Ectodermal cell (in vitro differentiated cells): ENCODE measurements around the gene KCNJ1. TPM values are rescaled to one million over a fixed set of nuclear protein-coding genes. Genes with fewer than 3 reads are reported as not detected.

Experiments
- H3K27ac ChIP-seq: 2 replicates; pipeline ENCODE4 v1.7.0; 2013; ENCODE audit warnings: mild to moderate bottlenecking, low read depth, low read length; ENCODE audit not compliant: insufficient read depth, poor library complexity, severe bottlenecking
- H3K27me3 ChIP-seq: 2 replicates; pipeline ENCODE4 v1.7.0; 2013; ENCODE audit warnings: mild to moderate bottlenecking, low read length; ENCODE audit not compliant: insufficient read depth, control insufficient read depth, poor library complexity, severe bottlenecking
- H3K36me3 ChIP-seq: one replicate; pipeline ENCODE4 v1.7.0; 2013; ENCODE audit warnings: low read length; ENCODE audit not compliant: control insufficient read depth, insufficient read depth
- H3K4me1 ChIP-seq: one replicate; pipeline ENCODE4 v1.7.0; 2013; ENCODE audit warnings: low read length; ENCODE audit not compliant: control insufficient read depth, insufficient read depth
- H3K4me3 ChIP-seq: 2 replicates; pipeline ENCODE4 v1.7.0; 2013; ENCODE audit warnings: low read depth, low read length, control low read depth; ENCODE audit not compliant: insufficient read depth
- H3K9me3 ChIP-seq: 2 replicates; pipeline ENCODE4 v1.7.0; 2013; ENCODE audit warnings: mild to moderate bottlenecking, low read length, moderate library complexity; ENCODE audit not compliant: control insufficient read depth
- WGBS, 2 experiments: methylation state at CpG; one replicate each; pipeline ENCODE4 v1.1.7; 2013; ENCODE audit warnings: missing lambda C conversion rate in 2 of 2; 5-methylcytosine and 5-hydroxymethylcytosine counted together
- polyA plus RNA-seq, 4 experiments: library from polyadenylated mRNA; stranded (reverse); fragments of 50-300 nt; gene quantifications; one replicate each; pipeline ENCODE4 v1.2.3, GENCODE V29; 2013

Gene KCNJ1
- polyA plus RNA-seq (2013, experiment 1 of 4), result not detected
- 0.23 TPM for polyA plus RNA-seq (2013, experiment 2 of 4)
- not detected for polyA plus RNA-seq (2013, experiment 3 of 4)
- polyA plus RNA-seq (2013, experiment 4 of 4), result 0.28 TPM

DNA sequence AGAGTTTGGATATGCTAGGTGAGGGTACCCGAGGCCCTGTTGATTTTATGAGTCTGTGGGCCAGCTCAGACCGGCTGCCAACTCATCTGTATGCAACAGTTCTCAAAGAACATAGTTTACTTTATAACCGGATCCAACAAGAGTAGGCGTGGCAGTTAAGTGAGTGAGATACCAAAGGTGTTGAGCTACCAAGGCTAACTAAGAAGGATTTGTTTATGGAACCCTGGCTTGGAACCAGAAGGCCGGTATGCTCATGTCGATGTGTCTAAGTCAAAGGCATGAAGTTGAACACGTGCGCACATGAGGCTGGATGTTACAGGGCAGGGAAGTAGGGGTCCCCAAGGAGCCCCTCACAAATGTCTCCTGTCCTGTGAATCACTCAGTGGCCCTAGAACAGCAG is at the start of gene KCNJ1:
KCNJ1 (minus strand) TSS at position 20 of the 400 bp plus-strand sequence. CDS start 27,053 bp downstream, outside the sequence.
- H3K36me3 ChIP-seq, result no peaks in the 10 kb centered on the region
- no peak within 1 kb of the TSS for H3K27ac ChIP-seq
- WGBS, 2 experiments, result 94 to 95% methylated on average over 8 of the region's 8 CpGs
- H3K4me3 ChIP-seq, result no peak within 1 kb of the TSS
- H3K4me1 ChIP-seq, result peaks cover 20% of the 10 kb centered on the region
- H3K27me3 ChIP-seq, result no peaks in the 10 kb centered on the region
- H3K9me3 ChIP-seq, result no peaks in the 10 kb centered on the region

DNA sequence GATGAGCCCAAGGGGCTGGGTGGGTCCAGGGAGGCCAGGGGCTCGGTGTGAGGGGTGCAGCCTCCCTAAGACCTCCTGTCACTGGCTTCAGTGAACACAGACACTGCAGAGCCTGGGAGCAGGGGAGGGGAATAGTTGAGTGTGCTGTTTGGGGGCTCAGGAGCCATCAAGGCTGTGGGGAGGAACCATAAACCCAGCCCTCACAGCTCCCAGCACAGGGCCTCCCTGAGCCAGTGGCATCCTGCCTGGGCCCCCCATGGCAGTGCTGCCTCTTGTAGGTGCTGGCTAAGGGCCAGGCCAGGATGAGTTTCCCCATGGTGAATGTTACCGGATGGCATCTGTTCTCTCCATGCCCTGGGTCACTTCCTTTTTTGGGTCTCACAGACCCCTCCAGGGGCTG is 49.6 kb upstream of the KCNJ1 start:
- H3K27me3 ChIP-seq, result no peaks in the 10 kb centered on the region
- H3K4me1 ChIP-seq, result peaks cover 5% of the 10 kb centered on the region
- no peaks in the 10 kb centered on the region for H3K36me3 ChIP-seq
- H3K9me3 ChIP-seq, result no peaks in the 10 kb centered on the region
- H3K27ac ChIP-seq, result no peak overlapping the region
- no peak overlapping the region for H3K4me3 ChIP-seq
- 93 to 95% methylated on average over 2 of the region's 2 CpGs for WGBS, 2 experiments

DNA sequence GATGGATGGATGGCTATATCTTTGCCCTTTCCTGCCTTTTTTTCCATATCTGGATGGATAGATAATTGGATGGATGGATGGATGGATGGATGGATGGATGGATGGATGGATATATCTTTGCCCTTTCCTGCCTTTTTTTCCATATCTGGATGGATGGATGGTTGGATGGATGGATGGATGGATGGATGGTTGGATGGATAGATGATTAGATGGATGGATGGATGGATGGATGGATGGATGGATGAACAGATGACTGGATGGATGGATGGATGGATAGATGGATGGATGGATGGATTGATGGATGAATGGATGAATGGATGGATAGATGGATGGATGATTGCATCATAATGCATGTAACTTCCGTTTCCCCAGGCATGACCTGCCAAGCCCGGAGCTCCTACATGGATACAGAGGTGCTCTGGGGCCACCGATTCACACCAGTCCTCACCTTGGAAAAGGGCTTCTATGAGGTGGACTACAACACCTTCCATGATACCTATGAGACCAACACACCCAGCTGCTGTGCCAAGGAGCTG is 49.0 kb upstream of the KCNJ1 start:
- no peaks in the 10 kb centered on the region for H3K9me3 ChIP-seq
- H3K4me1 ChIP-seq, result peaks cover 5% of the 10 kb centered on the region
- H3K27me3 ChIP-seq, result no peaks in the 10 kb centered on the region
- no peak overlapping the region for H3K4me3 ChIP-seq
- no peak overlapping the region for H3K27ac ChIP-seq
- 58 to 63% methylated on average over 3 of the region's 3 CpGs for WGBS, 2 experiments
- no peaks in the 10 kb centered on the region for H3K36me3 ChIP-seq

DNA sequence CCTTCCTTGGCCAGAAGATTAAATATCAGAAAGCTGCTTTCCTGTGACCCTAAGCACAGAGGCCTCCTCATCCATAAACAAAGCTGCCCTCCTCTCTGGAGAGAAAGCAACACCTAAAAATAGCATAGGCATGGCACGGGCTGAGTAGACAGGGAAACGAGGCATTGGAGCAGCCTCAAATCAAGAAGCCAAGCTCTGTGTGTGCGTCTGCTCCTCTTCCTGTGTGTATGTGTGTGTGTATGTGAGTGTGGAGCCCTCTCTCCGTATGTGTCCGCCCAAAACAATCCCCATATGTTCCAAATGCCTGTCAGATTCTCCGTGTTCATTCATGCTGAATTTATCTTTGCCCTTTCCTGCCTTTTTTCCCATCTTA is 48.0 kb upstream of the KCNJ1 start:
- H3K27ac ChIP-seq, result no peak overlapping the region
- no peaks in the 10 kb centered on the region for H3K27me3 ChIP-seq
- whole genome bisulfite sequencing, 2 experiments, result 85 to 92% methylated on average over 6 of the region's 6 CpGs
- H3K9me3 ChIP-seq, result no peaks in the 10 kb centered on the region
- no peaks in the 10 kb centered on the region for H3K36me3 ChIP-seq
- no peak overlapping the region for H3K4me3 ChIP-seq
- H3K4me1 ChIP-seq, result peaks cover 5% of the 10 kb centered on the region

DNA sequence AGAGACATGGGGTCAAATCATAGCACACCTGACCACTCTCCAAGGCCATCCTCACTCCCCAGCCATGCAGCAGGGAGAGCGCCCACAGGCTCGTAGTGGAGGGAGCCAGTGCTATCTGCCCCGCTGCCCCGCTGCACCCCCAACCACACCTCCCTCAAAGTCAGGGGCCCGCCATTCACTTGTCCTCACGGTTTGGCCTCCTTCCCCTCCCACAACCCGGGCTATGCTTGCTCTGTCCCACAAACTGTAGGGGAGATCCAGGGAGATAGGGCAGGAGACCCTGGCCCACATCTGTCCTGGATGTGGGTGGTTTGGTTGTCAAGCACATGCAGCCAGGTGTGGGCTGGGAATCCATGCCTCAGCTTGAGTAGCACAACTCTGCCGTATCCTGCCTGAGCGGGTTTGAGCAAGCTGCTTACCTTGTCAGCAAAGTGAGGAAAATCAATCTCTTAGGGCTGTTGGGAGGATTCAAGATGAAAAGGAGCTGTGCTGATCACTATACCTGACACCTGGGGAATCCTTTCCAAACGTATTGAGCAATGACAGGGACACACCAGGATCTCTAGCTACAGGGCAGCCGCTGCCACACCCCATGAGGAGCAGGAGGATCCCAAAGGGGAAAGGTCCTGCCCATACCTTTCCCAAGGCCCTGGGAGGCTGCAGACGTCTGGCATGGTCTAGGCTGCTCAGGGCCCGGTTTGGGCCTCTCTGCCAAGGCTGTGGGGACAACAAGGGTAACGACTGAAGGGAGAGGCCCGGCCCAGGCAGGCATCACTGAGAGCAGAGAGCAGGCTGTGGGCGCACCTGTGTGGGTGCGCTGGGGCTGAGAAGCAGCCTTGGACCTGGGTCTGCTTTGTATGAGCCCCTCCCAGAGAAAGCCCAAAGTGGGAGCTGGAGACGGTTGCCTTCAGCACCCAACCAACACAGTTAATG is 47.4 kb upstream of the KCNJ1 start:
- Histone ChIP-seq H3K9me3 (no peaks in the 10 kb centered on the region), H3K4me1 (peaks cover 5% of the 10 kb centered on the region), H3K27ac (no peak overlapping the region), H3K27me3 (no peaks in the 10 kb centered on the region), H3K4me3 (no peak overlapping the region), H3K36me3 (no peaks in the 10 kb centered on the region)
- WGBS, 2 experiments, result 86 to 88% methylated on average over 16 to 18 of the region's 18 CpGs

DNA sequence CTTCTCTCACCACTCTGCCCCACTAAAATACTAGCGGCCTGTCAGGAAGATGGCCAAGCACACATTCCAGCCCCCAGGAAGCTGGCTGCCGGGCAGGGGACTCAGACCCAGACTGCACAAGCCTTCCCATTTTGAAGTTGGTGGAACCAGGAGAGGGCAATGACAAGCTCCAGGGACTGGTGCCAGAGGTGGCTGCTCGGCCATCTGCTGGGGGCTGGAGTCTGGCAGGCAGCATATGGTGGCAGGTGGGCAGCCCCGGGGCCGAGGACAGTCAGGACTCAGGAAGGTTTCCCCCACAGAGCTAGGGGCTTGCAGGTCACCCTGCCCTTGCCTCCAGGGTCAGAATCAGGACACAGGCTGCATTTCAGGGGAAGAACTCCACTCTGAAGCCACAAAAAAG is 46.7 kb upstream of the KCNJ1 start:
- 92% methylated on average over 5 of the region's 5 CpGs for WGBS, 2 experiments
- no peaks in the 10 kb centered on the region for H3K36me3 ChIP-seq
- no peaks in the 10 kb centered on the region for H3K9me3 ChIP-seq
- no peak overlapping the region for H3K4me3 ChIP-seq
- peaks cover 5% of the 10 kb centered on the region for H3K4me1 ChIP-seq
- H3K27me3 ChIP-seq, result no peaks in the 10 kb centered on the region
- H3K27ac ChIP-seq, result no peak overlapping the region

DNA sequence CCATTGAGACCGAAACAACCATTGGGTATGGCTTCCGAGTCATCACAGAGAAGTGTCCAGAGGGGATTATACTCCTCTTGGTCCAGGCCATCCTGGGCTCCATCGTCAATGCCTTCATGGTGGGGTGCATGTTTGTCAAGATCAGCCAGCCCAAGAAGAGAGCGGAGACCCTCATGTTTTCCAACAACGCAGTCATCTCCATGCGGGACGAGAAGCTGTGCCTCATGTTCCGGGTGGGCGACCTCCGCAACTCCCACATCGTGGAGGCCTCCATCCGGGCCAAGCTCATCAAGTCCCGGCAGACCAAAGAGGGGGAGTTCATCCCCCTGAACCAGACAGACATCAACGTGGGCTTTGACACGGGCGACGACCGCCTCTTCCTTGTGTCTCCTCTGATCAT is 44.6 kb upstream of the KCNJ1 start:
- Histone ChIP-seq H3K4me3 (no peak overlapping the region), H3K27me3 (peaks cover 10% of the 10 kb centered on the region), H3K27ac (no peak overlapping the region), H3K36me3 (no peaks in the 10 kb centered on the region), H3K9me3 (no peaks in the 10 kb centered on the region), H3K4me1 (no peaks in the 10 kb centered on the region)
- WGBS, 2 experiments, result 95 to 97% methylated on average over 18 of the region's 18 CpGs

DNA sequence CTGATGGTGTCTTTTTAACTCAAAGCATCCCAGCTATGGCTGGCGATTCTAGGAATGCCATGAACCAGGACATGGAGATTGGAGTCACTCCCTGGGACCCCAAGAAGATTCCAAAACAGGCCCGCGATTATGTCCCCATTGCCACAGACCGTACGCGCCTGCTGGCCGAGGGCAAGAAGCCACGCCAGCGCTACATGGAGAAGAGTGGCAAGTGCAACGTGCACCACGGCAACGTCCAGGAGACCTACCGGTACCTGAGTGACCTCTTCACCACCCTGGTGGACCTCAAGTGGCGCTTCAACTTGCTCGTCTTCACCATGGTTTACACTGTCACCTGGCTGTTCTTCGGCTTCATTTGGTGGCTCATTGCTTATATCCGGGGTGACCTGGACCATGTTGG is 44.1 kb upstream of the KCNJ1 start:
- H3K27ac ChIP-seq, result no peak overlapping the region

DNA sequence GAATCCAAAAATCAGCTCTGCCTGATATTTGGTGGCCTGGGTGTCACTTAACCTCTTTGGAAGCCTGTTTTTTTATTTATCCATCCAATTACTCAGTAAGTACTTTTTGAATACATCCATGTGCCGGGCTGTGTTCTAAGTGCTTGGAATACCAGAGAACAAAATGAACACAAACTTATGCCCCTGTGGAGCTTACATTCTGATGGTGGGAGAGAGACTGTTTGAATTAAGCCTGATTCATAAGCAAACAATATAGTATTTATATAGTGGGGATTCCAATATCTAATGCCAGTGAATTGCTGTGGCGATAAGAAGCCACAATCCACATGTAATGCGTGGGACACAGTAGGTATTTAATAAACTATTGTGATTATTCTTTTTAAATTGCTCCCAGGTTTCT is 43.5 kb upstream of the KCNJ1 start:
- Histone ChIP-seq H3K27me3 (peaks cover 21% of the 10 kb centered on the region), H3K4me3 (no peak overlapping the region), H3K9me3 (no peaks in the 10 kb centered on the region), H3K27ac (no peak overlapping the region), H3K36me3 (no peaks in the 10 kb centered on the region), H3K4me1 (no peaks in the 10 kb centered on the region)
- WGBS, 2 experiments, result 89 to 91% methylated on average over 3 of the region's 3 CpGs

More for the DNA sequence above, 44.1 kb upstream of the KCNJ1 start:
- Histone ChIP-seq H3K4me3 (no peak overlapping the region), H3K36me3 (no peaks in the 10 kb centered on the region), H3K27me3 (peaks cover 14% of the 10 kb centered on the region), H3K4me1 (no peaks in the 10 kb centered on the region), H3K9me3 (no peaks in the 10 kb centered on the region)
- WGBS, 2 experiments, result 97% methylated on average over 17 of the region's 17 CpGs

DNA sequence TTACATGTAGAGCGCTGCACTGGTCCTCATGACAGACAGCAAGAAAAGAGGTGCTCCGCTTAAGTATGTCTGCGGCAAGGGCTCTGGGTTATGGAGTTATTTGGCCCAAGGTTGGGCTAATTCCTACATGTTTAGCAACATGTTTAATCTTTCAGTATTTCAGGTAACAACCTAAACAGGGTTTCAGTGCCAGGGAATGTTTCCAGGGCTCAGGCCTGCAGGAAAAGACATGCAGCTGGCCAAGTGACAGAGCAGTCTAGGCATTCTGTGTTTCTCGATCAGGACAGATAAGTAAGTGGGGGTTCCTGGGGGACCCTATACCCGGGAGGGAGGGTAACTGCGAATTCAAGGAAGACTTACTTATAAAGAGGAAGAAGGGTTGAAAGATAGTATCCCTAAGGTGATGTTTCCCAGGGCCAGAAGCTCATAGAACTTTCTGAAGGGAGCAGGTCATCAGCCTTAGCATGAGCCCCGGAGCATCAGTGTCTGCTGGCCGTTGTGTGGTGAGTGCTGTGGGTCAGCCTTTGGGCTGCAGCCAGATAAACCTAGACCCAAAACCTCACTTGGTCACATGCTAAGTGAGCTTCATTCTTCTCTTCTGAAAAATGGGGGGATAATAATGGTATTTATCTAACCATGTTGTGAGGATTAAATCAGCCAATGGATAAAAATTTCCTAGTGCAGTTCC is 42.5 kb upstream of the KCNJ1 start:
- Histone ChIP-seq H3K36me3 (no peaks in the 10 kb centered on the region), H3K9me3 (no peaks in the 10 kb centered on the region), H3K4me1 (peaks cover 4% of the 10 kb centered on the region), H3K27ac (no peak overlapping the region), H3K27me3 (peaks cover 31% of the 10 kb centered on the region), H3K4me3 (no peak overlapping the region)
- 91 to 94% methylated on average over 8 of the region's 8 CpGs for WGBS, 2 experiments
